PC-9 (cell line): Measurements from ENCODE around the gene ADGRA1.

Experiments
- EZH2 ChIP-seq: fragments of 200-600 bp; sonication (generic); IDR thresholded peaks from 2 replicates; pipeline ENCODE4 v1.8.0; 2017; ENCODE audit warnings: antibody characterized with exemption, low read depth
- TF ChIP-seq, protein P1 (sequence below): fragments of 200-600 bp; sonication (generic); conservative IDR thresholded peaks from 2 replicates; pipeline ENCODE4 v1.6.1; 2017; ENCODE audit warnings: mixed run types, antibody characterized with exemption, mild to moderate bottlenecking, moderate library complexity

DNA sequence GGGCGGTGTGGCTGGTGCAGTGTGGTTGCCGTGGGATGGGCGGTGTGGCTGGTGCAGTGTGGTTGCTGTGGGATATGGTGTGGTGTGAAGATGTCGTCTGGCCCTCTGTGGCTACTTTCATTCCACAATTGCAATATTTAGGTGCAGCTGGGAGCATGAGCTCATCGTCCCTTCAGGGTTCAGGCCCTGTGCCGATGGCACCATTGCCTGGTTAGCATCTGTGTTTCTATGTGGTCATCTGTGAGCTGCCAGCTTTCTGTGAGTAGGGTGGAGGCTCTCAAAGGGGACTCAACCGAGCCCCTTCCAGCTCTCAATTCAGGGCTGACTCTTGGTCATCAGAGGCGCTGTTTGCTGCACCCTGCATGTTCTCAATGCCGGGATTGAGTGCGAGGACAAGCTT lies 3.6 kb downstream of the ADGRA1 start:
- TF ChIP-seq, protein P1, sequence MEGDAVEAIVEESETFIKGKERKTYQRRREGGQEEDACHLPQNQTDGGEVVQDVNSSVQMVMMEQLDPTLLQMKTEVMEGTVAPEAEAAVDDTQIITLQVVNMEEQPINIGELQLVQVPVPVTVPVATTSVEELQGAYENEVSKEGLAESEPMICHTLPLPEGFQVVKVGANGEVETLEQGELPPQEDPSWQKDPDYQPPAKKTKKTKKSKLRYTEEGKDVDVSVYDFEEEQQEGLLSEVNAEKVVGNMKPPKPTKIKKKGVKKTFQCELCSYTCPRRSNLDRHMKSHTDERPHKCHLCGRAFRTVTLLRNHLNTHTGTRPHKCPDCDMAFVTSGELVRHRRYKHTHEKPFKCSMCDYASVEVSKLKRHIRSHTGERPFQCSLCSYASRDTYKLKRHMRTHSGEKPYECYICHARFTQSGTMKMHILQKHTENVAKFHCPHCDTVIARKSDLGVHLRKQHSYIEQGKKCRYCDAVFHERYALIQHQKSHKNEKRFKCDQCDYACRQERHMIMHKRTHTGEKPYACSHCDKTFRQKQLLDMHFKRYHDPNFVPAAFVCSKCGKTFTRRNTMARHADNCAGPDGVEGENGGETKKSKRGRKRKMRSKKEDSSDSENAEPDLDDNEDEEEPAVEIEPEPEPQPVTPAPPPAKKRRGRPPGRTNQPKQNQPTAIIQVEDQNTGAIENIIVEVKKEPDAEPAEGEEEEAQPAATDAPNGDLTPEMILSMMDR, result no peak
- no peak for TF ChIP-seq EZH2
